ENCODE data around the gene FBXW7.

The FBXW7 gene

GRCh38 chr4:152342293-152342692 is 193.6 kb downstream of the FBXW7 start:
- no peak for DNase-seq (ENCODE audit: low read depth in 1 of 2, low spot score in 1 of 2)

- DNase-seq (ENCODE audit: low read depth in 1 of 2, low spot score in 1 of 2) = no peak
Observed at GRCh38 chr4:152340818-152341217, 195.1 kb downstream of the FBXW7 start.

GRCh38 chr4:152339576-152339975 is 196.3 kb downstream of the FBXW7 start:
- no peak for DNase-seq (ENCODE audit: low read depth in 1 of 2, low spot score in 1 of 2)

- no peak for DNase-seq (ENCODE audit: low read depth in 1 of 2, low spot score in 1 of 2)
Observed at GRCh38 chr4:152334931-152335330, 201.0 kb downstream of the FBXW7 start.

GRCh38 chr4:152331042-152331441 is 204.8 kb downstream of the FBXW7 start:
- no peak for DNase-seq (ENCODE audit: low read depth in 1 of 2, low spot score in 1 of 2)

GRCh38 chr4:152328582-152328981 is 207.3 kb downstream of the FBXW7 start:
- DNase-seq (ENCODE audit: low read depth in 1 of 2, low spot score in 1 of 2) = no peak

GRCh38 chr4:152327606-152328453 is 208.1 kb downstream of the FBXW7 start:
- no peak for DNase-seq (ENCODE audit: low read depth in 1 of 2, low spot score in 1 of 2)

GRCh38 chr4:152325831-152326230 is 210.1 kb downstream of the FBXW7 start:
- no peak for DNase-seq (ENCODE audit: low read depth in 1 of 2, low spot score in 1 of 2)

GRCh38 chr4:152323221-152323620 is 212.7 kb downstream of the FBXW7 start:
- DNase-seq (ENCODE audit: low read depth in 1 of 2, low spot score in 1 of 2) = no peak

- no peak for DNase-seq (ENCODE audit: low read depth in 1 of 2, low spot score in 1 of 2)
Observed at GRCh38 chr4:152322656-152323055, 213.2 kb downstream of the FBXW7 start.

GRCh38 chr4:152321923-152322322 is 214.0 kb downstream of the FBXW7 start:
- DNase-seq (ENCODE audit: low read depth in 1 of 2, low spot score in 1 of 2) = no peak

- DNase-seq (ENCODE audit: low read depth in 1 of 2, low spot score in 1 of 2) = no peak
Observed at GRCh38 chr4:152321398-152321797, 214.5 kb downstream of the FBXW7 start.

- no peak for DNase-seq (ENCODE audit: low read depth in 1 of 2, low spot score in 1 of 2)
Observed at GRCh38 chr4:152316969-152317368, 218.9 kb downstream of the FBXW7 start.

- DNase-seq (ENCODE audit: low read depth in 1 of 2, low spot score in 1 of 2) = no peak
Observed at GRCh38 chr4:152310257-152310656, 225.6 kb downstream of the FBXW7 start.

- DNase-seq (ENCODE audit: low read depth in 1 of 2, low spot score in 1 of 2) = no peak
Observed at GRCh38 chr4:152309418-152309817, 226.5 kb downstream of the FBXW7 start.

- DNase-seq (ENCODE audit: low read depth in 1 of 2, low spot score in 1 of 2) = no peak
Observed at GRCh38 chr4:152308951-152309350, 226.9 kb downstream of the FBXW7 start.

- no peak for DNase-seq (ENCODE audit: low read depth in 1 of 2, low spot score in 1 of 2)
Observed at GRCh38 chr4:152307669-152308068, 228.2 kb downstream of the FBXW7 start.

GRCh38 chr4:152306541-152306940 is 229.4 kb downstream of the FBXW7 start:
- DNase-seq (ENCODE audit: low read depth in 1 of 2, low spot score in 1 of 2) = no peak

- DNase-seq (ENCODE audit: low read depth in 1 of 2, low spot score in 1 of 2) = no peak
Observed at GRCh38 chr4:152304220-152304619, 231.7 kb downstream of the FBXW7 start.

GRCh38 chr4:152301381-152301780 is 234.5 kb downstream of the FBXW7 start:
- DNase-seq (ENCODE audit: low read depth in 1 of 2, low spot score in 1 of 2) = no peak

- no peak for DNase-seq (ENCODE audit: low read depth in 1 of 2, low spot score in 1 of 2)
Observed at GRCh38 chr4:152299553-152299952, 236.3 kb downstream of the FBXW7 start.

- no peak for DNase-seq (ENCODE audit: low read depth in 1 of 2, low spot score in 1 of 2)
Observed at GRCh38 chr4:152296386-152296785, 239.5 kb downstream of the FBXW7 start.

GRCh38 chr4:152294765-152295164 is 241.1 kb downstream of the FBXW7 start:
- no peak for DNase-seq (ENCODE audit: low read depth in 1 of 2, low spot score in 1 of 2)

All from activated T-helper 1 cell treated with anti-CD3 and anti-CD28 coated beads, Interleukin-2, amount 50 U/mL, for 16 hours (primary cell).